Activated T-helper 9 cell treated with anti-CD3 and anti-CD28 coated beads, Interleukin-2, amount 50 U/mL, for 16 hours (primary cell): ENCODE results near the gene CTNND2.

Experiments
- DNase-seq: peaks from one replicate; pipeline ENCODE4 v3.0.0-alpha.2; 2020; ENCODE audit warnings: low read depth

CTNND2 gene, protein sequence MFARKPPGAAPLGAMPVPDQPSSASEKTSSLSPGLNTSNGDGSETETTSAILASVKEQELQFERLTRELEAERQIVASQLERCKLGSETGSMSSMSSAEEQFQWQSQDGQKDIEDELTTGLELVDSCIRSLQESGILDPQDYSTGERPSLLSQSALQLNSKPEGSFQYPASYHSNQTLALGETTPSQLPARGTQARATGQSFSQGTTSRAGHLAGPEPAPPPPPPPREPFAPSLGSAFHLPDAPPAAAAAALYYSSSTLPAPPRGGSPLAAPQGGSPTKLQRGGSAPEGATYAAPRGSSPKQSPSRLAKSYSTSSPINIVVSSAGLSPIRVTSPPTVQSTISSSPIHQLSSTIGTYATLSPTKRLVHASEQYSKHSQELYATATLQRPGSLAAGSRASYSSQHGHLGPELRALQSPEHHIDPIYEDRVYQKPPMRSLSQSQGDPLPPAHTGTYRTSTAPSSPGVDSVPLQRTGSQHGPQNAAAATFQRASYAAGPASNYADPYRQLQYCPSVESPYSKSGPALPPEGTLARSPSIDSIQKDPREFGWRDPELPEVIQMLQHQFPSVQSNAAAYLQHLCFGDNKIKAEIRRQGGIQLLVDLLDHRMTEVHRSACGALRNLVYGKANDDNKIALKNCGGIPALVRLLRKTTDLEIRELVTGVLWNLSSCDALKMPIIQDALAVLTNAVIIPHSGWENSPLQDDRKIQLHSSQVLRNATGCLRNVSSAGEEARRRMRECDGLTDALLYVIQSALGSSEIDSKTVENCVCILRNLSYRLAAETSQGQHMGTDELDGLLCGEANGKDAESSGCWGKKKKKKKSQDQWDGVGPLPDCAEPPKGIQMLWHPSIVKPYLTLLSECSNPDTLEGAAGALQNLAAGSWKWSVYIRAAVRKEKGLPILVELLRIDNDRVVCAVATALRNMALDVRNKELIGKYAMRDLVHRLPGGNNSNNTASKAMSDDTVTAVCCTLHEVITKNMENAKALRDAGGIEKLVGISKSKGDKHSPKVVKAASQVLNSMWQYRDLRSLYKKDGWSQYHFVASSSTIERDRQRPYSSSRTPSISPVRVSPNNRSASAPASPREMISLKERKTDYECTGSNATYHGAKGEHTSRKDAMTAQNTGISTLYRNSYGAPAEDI (N-terminal part only)

DNA sequence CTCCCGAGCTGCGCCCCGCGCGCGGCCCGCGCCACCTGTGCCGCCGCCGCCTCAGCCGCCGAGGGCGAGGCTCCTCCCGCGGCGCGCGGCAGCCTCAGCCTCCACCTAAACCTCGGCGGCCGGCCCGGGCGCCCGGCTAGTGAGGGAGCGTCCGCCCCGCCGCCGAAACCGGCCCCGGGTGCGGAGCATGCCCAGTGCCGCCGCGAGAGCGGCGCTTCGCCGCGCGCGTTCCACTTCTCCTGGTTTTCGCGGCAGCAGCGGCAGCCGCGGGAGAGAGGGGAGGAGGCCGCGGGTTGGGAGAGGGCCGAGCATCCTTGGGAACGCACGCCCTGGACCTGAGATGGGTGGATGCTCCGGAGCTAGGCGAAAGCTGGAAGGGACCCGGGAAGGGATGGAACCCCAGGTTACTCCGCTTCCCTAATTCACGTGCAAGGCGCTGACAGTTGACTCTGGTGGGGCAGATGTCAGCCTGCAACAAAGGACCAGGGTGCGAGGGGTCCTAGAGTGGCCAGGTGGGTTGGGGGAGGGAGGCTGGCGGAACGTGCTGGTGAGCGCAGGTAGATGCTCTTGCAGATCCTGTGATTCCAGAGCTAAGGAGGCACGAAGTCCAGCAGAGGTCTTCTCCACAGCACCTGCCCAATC lies at the start of gene CTNND2:
Gene CTNND2, minus strand, starts transcription at position 182 of the 642 bp plus-strand sequence. CDS start 593 bp downstream, outside the sequence.
- DNase-seq, result no peak

DNA sequence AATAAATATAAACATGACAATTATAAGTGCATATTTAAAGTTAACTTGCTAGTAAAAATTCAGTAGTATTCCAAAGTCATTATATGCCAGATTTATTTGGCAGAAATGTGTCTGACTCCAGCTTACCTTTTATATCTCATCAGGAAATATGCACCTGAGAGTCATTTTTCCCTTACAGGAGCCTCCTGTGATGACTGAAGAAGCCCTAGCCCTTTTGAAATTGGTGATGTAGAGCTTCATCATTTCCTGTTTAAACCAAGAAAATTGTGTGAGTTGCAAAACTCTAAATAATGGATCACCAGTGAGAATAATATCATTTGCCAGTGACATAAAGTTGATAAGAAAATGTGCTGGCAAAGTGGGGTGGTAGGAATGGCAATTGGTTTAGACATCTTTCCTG lies 42.1 kb upstream of the CTNND2 start:
- no peak for DNase-seq

DNA sequence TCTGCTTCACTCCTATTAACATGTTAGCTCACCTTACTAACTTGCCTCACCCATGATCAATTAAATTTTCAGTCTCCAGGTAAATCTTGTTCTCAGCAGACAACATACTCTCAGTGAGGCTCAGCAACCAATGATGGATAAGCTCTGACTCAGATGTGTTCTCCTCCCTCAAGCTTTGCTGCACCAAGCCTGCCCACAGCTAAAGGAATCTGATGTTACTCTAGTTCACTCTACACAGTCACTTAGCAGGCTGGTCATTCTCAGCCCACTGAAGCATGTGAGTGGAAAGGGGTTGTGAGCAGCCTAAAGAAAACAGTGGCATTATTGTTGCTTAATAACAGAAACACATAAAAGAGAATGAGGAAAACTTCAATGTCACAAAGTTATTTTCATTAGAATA lies 37.3 kb upstream of the CTNND2 start:
- DNase-seq, result no peak

DNA sequence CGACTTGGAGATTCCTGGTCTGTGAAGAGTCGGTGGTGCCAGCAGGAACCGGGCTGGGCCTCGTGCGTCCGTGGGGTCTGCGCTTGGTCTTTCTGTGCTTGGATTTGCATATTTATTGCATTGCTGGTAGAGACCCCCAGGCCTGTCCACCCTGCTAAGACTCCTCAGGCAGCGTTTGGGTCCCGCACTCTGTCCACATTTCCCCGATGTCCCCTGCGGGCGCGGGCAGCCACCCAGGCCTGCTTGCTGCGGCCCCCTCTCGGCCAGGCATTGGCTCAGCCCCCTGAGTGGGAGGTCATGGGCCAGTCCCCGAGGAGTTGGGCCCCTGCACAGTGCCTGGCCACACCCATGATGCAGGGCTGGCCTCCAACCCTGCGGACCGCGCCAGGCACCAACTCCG lies 27.4 kb upstream of the CTNND2 start:
- DNase-seq, result no peak

DNA sequence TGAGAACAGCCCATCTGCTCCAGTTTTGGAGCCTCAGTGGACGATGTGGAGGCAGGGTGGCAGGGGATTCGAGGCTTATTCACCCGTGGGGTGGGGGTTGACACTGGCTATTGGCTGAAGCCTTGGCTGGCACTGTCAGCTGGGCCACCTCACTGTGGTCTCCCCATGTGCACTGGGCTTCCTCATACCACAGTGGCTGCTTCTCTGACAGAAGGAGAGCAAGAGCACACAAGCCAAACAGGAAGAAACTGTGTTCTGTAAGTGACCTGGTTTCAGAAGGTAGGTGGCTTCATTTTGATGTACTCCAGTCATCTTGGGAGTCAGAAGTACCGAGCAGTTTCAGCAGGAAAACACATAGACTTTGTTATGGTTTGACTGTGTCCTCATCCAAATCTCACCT lies 24.7 kb upstream of the CTNND2 start:
- DNase-seq, result no peak

DNA sequence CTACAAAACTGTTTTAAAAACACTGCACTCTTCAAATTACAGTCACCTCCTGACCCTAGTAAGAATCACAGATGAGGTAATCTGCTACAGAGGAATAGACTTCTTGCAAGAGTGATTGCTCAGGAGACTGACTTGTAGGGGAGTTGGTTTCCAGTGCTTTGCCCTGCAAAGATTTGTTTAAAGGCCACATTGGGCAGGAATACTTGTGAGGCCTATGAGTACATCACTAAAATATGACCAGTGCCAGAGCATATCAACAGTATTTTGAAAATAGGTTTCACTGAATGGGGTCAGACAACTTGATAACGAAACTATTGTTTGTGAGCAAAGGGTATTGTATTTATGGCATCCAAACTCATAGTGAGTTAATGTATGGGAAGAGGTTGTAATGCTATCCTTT lies 21.5 kb upstream of the CTNND2 start:
- no peak for DNase-seq

DNA sequence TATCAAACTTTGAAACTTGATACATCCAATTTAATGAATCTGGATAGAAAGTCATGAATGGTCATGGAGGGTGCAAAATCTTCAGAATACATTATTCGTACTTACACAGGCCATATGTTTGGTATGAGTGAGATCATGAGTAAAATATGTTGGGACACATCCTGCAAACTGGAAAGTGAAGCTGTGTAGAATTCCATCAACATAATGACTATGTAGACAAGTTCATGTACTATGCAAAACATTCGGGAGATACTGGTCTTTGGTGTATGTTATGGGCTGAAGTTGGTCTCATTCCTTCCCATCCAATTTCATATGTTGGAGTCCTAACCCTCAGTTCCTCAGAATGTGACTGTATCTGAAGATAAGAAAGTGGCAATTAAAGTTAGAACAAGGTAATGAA lies 18.1 kb upstream of the CTNND2 start:
- DNase-seq, result no peak

DNA sequence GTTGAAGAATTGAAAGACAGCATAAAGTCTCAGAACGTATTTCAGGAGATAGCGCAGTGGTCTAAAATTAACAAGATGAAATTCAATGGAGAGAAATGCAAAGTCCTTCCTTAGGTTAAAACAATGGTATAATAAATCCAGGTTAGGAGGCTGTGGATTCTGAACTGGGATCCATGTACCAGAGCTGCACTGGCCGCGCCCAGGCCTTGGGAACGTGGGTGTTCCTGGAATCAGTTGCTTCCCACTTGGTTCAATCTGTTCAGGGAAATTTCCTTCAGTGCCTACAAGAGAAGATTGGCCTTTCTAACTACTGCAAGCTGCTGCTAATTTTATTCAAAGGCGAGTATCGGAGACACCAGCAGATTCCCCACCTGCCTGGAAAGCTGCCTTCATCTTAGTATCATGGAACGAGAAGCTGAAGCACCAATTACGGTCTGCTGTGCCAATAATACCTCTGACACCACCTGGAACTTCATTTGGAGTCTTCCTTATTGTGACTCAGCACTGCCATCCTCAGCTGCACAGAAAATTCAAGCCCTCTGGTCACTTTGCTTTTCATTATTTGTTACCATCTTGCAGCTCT lies 14.3 kb upstream of the CTNND2 start:
- no peak for DNase-seq

DNA sequence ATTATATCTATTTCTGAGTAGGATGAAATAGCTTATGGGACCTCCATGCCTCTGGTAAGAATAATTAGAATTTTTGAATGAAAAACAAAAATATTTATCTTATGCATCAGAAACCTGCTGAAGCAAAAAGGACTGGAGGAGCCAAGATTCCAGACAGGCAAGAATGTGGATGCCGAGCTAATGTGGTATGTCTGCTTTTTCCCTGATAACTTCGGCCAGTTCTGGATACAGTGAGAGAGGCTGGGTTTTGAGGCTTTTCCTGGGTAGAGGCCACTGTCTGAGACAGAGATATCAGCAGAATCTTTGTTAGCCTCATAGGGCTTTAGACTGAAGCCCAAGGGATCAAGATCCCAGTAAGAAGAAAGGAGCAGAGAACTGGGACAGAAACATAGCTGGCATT lies 5.2 kb upstream of the CTNND2 start:
- DNase-seq, result no peak

DNA sequence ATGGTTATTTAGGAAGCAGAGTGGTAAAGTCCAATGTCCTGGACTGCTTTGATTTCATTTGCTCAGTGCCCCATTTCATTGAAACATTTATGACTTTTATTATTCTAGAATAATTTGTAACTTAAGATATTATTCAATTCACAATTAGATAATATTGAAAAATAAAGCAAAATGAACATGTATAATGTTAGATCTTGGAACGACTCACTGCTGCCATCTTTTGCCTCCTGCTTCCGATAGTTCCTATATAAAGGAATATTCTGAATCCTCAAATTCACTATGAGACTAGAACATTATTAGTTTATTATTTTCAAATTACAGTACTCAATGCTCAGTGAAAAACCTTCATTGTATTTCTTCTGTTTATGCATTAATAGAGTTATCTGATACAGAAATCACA lies 2.3 kb upstream of the CTNND2 start:
- no peak for DNase-seq

DNA sequence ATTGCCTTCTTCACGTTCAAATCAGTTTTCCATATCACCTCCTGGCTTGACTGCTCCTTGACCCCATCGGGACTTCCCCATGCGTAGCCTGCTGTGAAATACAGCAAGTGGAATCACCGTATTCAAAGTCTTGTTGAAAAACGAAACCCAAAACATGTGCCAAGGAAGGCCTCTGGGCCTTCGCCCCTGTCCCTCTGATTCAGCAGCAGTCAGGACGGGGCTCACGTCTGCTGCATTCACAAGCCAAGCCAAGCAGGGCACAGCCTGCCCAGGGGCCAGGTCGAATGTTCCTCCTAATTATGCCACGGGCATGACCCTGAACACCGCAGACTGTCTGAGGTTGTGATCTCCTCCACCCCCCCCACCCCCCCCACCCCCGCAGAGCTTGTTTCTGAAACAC lies 960 bp upstream of the CTNND2 start:
- DNase-seq, result no peak

DNA sequence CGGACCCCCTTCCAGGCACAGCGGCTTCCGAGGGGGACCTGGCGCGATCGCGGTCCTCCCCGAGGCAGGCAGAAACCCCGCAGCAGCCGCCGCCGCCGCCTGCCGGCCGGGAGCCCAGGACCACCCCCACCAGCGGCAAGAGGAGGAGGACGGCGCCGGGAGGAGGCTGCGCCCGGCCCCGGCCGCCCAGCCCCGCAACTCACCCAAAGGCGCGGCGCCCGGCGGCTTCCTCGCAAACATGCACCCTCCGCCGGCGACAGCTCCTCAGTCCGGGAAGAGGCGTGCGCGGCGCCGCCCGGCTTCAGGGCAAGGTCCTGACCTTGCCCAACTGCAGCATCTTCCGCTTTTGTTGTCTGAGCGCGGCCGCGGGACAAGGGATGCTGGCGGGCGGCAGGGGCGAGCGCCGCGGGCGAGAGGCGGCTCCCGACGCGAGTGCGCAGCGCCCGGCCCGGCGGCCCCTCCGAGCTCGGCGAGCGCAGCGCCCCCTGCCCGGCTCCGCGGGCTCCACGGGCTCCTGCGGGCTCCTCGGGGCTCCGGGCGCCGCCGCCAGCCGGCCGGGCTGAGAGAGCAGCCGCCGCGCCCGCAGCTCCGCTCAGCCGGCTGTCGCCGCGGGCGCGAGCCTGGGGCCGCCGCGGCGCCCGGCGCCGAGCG lies 507 bp downstream of the CTNND2 start:
- DNase-seq, result no peak

DNA sequence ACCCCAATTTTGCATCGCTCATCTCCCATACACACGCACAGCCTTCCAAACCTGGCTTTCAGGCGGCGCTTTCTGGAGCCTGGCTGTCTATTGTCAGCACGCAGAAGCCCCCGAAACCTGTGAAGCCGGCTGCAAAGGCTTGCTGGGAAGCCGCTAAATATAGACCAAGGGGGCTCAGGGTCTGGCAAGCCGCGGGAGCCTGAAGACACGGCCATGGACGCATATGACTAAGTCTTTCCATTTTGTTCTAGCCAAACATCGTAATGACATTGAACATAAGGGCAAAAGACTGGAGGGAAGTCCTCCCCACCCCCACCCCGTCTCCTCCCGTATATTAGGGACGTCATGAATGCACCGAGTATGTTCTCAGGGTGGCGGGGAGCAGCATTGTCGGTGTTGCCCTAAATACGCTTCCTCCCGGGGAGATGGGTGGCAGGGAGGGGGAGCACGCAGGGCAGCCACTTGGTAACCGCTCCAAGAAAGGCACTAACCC lies 1.1 kb downstream of the CTNND2 start:
- no peak for DNase-seq

DNA sequence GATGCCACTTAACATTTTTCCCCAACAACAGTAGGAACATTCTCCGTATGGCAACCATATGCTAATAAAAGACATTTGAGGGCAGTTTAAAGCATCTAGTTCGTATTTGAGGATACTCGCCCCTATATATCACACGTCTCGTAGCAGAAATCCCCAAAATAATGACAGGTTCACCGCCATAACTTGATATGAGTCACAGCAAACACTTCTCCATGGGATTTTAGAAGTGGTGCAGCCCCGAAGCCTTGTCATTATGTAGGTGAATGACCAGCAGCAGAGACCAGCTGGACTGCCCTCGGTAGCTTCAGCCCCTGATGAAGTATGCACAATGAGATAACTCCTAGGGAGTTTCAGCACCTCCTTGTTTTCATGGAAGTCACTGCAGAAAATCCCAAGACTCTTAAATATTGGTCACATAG lies 2.0 kb downstream of the CTNND2 start:
- DNase-seq, result no peak

DNA sequence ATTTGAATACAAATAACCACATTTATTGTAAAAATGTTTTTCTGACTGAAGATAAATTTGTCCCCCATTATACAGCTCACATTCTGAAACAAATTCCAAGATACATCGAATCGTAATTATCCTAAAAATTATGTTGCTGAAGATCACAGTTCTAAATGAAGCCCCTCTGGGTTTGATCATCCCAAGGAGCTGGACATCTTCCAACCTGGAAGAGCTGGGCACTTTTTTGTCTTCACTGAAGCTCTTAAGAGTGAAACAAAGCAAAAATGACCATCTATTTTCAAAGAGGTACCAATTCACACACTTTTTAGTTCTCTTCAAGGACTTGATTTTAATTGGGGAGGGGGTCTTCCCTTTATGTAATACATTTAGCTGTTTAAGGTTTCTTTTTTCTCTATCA lies 5.5 kb downstream of the CTNND2 start:
- no peak for DNase-seq

DNA sequence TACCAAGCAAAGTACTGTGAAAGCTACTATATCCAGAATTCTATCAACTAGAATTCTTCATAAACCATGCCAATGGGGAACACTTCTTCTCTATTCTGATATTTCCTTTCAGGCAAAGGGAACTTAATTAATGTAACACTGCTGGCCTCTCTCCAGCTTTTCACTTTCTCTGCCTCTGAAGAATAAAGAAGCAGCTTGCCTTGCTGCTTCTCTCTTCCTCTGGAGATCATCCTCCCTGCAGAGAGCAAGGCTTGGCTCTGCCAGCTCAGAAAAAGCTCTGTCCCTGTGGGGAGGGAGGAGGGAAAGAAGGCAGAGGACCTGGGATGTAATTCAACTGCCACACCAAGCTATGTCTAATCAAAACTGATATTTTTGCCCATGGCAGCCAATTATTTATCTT lies 6.5 kb downstream of the CTNND2 start:
- DNase-seq, result no peak

DNA sequence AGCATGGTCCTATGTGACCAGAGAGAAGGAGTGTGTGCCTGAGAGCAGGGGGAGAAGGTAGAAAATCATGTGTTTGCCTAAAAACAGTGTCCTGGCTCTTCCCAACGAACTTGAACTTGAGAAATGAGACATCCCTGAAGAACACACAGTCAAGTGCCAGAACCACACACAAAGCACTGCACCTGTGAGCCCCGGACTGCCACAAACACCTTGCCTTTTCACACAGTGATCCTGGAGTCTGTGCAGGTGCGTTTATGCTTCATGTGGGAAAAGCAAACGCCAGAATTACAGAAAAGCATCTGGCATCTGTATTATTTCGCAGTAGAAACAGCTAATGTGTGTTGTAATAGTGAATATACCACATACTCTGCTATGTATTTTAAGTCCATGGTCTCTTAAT lies 9.3 kb downstream of the CTNND2 start:
- DNase-seq, result no peak

DNA sequence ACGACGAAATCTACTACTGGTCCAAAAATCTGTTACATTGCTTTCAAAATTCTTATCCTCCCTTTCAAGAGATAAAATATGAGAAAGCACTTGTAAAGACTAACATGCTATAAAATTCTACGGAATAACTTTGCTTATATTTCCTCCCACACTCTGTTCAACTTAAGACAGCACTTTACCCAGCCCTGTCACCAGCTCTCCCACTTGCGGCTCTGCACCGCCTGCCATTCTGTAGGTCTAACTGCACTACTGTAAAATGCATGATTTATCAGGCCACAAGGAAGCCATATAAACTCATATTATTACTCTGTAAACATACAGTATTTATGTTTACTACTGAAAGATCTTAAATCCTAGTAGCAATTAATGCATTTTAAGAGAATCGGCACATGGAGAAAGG lies 11.4 kb downstream of the CTNND2 start:
- no peak for DNase-seq

DNA sequence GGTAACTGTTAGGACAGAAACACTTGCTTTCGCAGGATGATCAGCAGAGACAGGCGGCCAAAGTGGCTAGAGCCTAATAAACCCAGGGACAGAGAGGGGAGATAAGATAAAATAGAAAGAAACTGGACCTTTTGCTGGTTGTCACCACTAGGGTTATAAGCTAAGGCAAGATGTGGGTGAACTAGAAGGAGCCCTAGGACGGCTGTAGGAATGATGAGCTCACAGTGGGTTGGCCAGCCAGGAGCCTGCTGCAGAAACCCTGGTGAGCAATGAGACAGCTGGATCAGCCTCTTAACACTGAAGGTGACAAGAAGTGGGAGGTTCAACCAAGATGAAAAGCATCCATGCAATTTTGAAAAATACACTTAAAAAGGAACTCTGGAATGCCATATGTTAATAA lies 13.5 kb downstream of the CTNND2 start:
- DNase-seq, result no peak

DNA sequence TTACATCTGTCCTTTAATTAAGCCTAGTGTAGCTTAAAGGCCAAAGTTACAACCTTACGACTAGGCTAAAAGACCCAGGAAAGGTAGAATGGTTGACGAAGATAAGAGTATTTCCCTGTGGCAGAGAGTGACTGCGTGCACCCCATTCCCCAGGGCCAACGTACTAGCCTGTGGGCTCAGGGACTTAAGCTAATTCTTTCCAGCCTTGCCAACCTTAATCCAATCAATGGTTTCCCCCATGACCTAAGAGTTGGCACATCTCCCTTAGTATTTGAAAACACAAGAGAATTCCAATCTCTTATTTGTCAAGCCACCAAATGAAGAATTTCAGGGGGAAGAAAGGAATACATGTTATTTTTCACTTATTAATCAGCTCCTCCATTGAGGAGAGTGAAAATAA lies 16.0 kb downstream of the CTNND2 start:
- DNase-seq, result no peak

DNA sequence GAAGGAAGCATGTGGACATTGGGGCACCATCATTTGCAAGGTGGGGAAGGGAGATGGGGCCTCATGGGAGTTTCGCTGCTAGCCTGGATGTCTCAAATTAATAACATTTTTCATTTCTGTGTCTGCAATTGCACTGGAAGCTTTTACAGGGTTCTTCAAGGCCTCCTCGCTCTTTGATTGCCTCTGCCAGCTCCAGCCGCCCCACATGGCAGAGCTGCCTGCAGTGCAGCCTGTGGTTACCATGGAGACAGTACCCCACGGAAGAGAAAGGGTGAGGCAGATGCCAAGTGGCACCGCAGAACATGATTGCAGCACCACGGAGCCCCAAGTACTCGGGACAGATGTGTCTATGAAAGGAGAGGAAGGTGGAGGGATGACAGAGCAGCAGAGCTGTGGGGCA lies 25.4 kb downstream of the CTNND2 start:
- no peak for DNase-seq
